ENCODE data around the gene DAD1.

GRCh38 chr14:22580625-22581024 lies 8.4 kb downstream of the DAD1 start:
- no peak for TF ChIP-seq CTCF (IDR thresholded peaks at IDR 0.05; ENCODE audit: insufficient read depth, low read length, poor library complexity, severe bottlenecking)
- TF ChIP-seq EZH2phosphoT487 (conservative IDR thresholded peaks at IDR 0.05; ENCODE audit: low read length) = no peak
